DMS 273 (cell line): ENCODE measurements around the gene PEAK3.

Experiments
- DNase-seq: peaks from one replicate; lab custom pipeline; 2025; ENCODE audit not compliant: unreplicated experiment; lab: John Stamatoyannopoulos, UW

PEAK3 gene

GRCh38 chr19:2273356-2274184 is 8.4 kb downstream of the PEAK3 start:
- peak; percentile 91 for DNase-seq

GRCh38 chr19:2271234-2272103 is 10.5 kb downstream of the PEAK3 start:
- DNase-seq = no peak

- peak; percentile 88 for DNase-seq
These were observed 11.3 kb downstream of the PEAK3 start for GRCh38 chr19:2270423-2271233.

GRCh38 chr19:2270157-2270422 is 11.9 kb downstream of the PEAK3 start:
- DNase-seq = peak; percentile 49

GRCh38 chr19:2269244-2270156 is 12.5 kb downstream of the PEAK3 start:
- DNase-seq = peak; percentile 98

GRCh38 chr19:2268861-2269243 is 13.1 kb downstream of the PEAK3 start:
- no peak for DNase-seq

- no peak for DNase-seq
These were observed 13.5 kb downstream of the PEAK3 start for GRCh38 chr19:2268480-2268830.

GRCh38 chr19:2266183-2266993 is 15.6 kb downstream of the PEAK3 start:
- peak; percentile 65 for DNase-seq

- peak; percentile 54 for DNase-seq
These were observed 20.4 kb downstream of the PEAK3 start for GRCh38 chr19:2261438-2262172.

GRCh38 chr19:2260341-2260805 is 21.6 kb downstream of the PEAK3 start:
- DNase-seq = no peak

GRCh38 chr19:2259336-2259735 is 22.6 kb downstream of the PEAK3 start:
- no peak for DNase-seq

GRCh38 chr19:2255982-2256685 is 25.8 kb downstream of the PEAK3 start, which contains the start of gene JSRP1:
TSS of gene JSRP1 (minus strand) at chr19:2256417. CDS start at chr19:2255314, 1,103 bp downstream.
- no peak for DNase-seq

GRCh38 chr19:2255112-2255845 is 26.7 kb downstream of the PEAK3 start:
- no peak for DNase-seq

- DNase-seq = peak; percentile 62
These were observed 27.7 kb downstream of the PEAK3 start for GRCh38 chr19:2254064-2254872.

- peak; percentile 65 for DNase-seq
These were observed 28.6 kb downstream of the PEAK3 start for GRCh38 chr19:2253106-2254063.

- DNase-seq = no peak
These were observed 29.2 kb downstream of the PEAK3 start for GRCh38 chr19:2252797-2253105.
